IMR-90 (cell line): Measurements from ENCODE around the gene MMAA. TPM values are rescaled to one million over a fixed set of nuclear protein-coding genes. Genes with fewer than 3 reads are reported as not detected.

Experiments used
- ATAC-seq: fragments of 200-7000 bp; cut with Tn5 transposase; 2 replicates; pipeline ENCODE4 v1.9.1; 2020; ENCODE audit warnings: low read depth, mild to moderate bottlenecking, moderate library complexity
- BruUV-seq: library from RNA; stranded (reverse); fragments of 400-500 nt; replicated peaks from 2 replicates; lab custom pipeline; 2021; lab: Mats Ljungman, UMichigan
- CTCF ChIA-PET: fragments of 300-600 bp; formaldehyde crosslinking; extraction: SDS; loops from one replicate; lab custom pipeline; 2021; ENCODE audit warnings: antibody characterized with exemption; lab: Yijun Ruan, JAX
- POLR2A ChIA-PET: fragments of 300-600 bp; sonication (Branson Sonifier 250); formaldehyde crosslinking; loops from one replicate; lab custom pipeline; 2022; ENCODE audit warnings: antibody characterized with exemption; ENCODE audit not compliant: unreplicated experiment; lab: Charles Lee
- DNase-seq: peaks from one replicate; pipeline ENCODE4 v3.0.0; 2013
- H2AFZ ChIP-seq: replicated peaks from 2 replicates; pipeline ENCODE3; 2013; ENCODE audit warnings: low read length, mild to moderate bottlenecking; ENCODE audit not compliant: poor library complexity
- H2AK5ac ChIP-seq: 2 replicates; pipeline ENCODE4 v1.6.1; 2013; ENCODE audit warnings: low read depth, low read length, inconsistent platforms
- H2AK9ac ChIP-seq: replicated peaks from 2 replicates; pipeline ENCODE3; 2013; ENCODE audit warnings: mild to moderate bottlenecking, low read depth, low read length, moderate library complexity; ENCODE audit not compliant: poor library complexity
- H2BK120ac ChIP-seq: 2 replicates; pipeline ENCODE4 v1.6.1; 2013; ENCODE audit warnings: low read depth, low read length, inconsistent platforms
- H2BK15ac ChIP-seq: 3 replicates; pipeline ENCODE4 v1.6.1; 2013; ENCODE audit warnings: low read depth, low read length, inconsistent platforms
- H2BK20ac ChIP-seq: 2 replicates; pipeline ENCODE4 v1.6.1; 2013; ENCODE audit warnings: low read depth, mild to moderate bottlenecking, inconsistent platforms, low read length, moderate library complexity
- H2BK5ac ChIP-seq: 2 replicates; pipeline ENCODE4 v1.6.1; 2013; ENCODE audit warnings: mild to moderate bottlenecking, low read depth, low read length, inconsistent platforms; ENCODE audit not compliant: poor library complexity, severe bottlenecking
- H3K14ac ChIP-seq: replicated peaks from 2 replicates; pipeline ENCODE4 v1.6.1; 2013; ENCODE audit warnings: low read depth, low read length, inconsistent platforms
- H3K18ac ChIP-seq: 2 replicates; pipeline ENCODE4 v1.6.1; 2013; ENCODE audit warnings: low read depth, low read length, control low read depth
- H3K23ac ChIP-seq: 2 replicates; pipeline ENCODE4 v1.6.1; 2013; ENCODE audit warnings: low read depth, low read length, inconsistent platforms
- H3K27ac ChIP-seq: 2 replicates; pipeline ENCODE4 v1.5.1; 2013; ENCODE audit warnings: mild to moderate bottlenecking, control low read depth, low read length; ENCODE audit not compliant: insufficient read depth
- H3K27me3 ChIP-seq: 2 replicates; pipeline ENCODE4 v1.6.1; 2013; ENCODE audit warnings: low read length; ENCODE audit not compliant: control insufficient read depth, insufficient read depth
- H3K36me3 ChIP-seq: 2 replicates; pipeline ENCODE4 v1.6.1; 2013; ENCODE audit warnings: low read length, mixed read lengths; ENCODE audit not compliant: control insufficient read depth, insufficient read depth
- H3K4ac ChIP-seq: 2 replicates; pipeline ENCODE4 v1.6.1; 2013; ENCODE audit warnings: low read depth, low read length, inconsistent platforms
- H3K4me1 ChIP-seq: 2 replicates; pipeline ENCODE4 v1.6.1; 2013; ENCODE audit warnings: low read length, mixed read lengths; ENCODE audit not compliant: control insufficient read depth, insufficient read depth
- H3K4me2 ChIP-seq: 2 replicates; pipeline ENCODE4 v1.6.1; 2013; ENCODE audit warnings: low read depth, mild to moderate bottlenecking, control low read depth, low read length, moderate library complexity
- H3K4me3 ChIP-seq: 2 replicates; pipeline ENCODE4 v1.5.1; 2013; ENCODE audit warnings: low read depth, mild to moderate bottlenecking, control low read depth, low read length, moderate library complexity; ENCODE audit not compliant: insufficient read depth
- H3K56ac ChIP-seq: 2 replicates; pipeline ENCODE4 v1.6.1; 2013; ENCODE audit warnings: low read length, inconsistent platforms; ENCODE audit not compliant: insufficient read depth; ENCODE audit errors: extremely low read depth
- H3K79me1 ChIP-seq, 2 experiments: 2 replicates each; pipeline ENCODE4 v1.6.1; 2013; ENCODE audit warnings: low read length in 2 of 2, inconsistent platforms in 1 of 2, low read depth in 1 of 2
- H3K9ac ChIP-seq: 2 replicates; pipeline ENCODE4 v1.6.1; 2013; ENCODE audit warnings: low read depth, low read length, control low read depth
- H3K9me1 ChIP-seq: 2 replicates; pipeline ENCODE4 v1.6.1; 2013; ENCODE audit warnings: low read length, inconsistent platforms; ENCODE audit not compliant: insufficient read depth
- H3K9me3 ChIP-seq: 2 replicates; pipeline ENCODE4 v1.6.1; 2013; ENCODE audit warnings: low read length; ENCODE audit not compliant: control insufficient read depth, insufficient read depth
- H4K20me1 ChIP-seq: 2 replicates; pipeline ENCODE4 v1.6.1; 2013; ENCODE audit warnings: low read length, inconsistent platforms; ENCODE audit not compliant: insufficient read depth
- H4K5ac ChIP-seq: 2 replicates; pipeline ENCODE4 v1.6.1; 2013; ENCODE audit warnings: mild to moderate bottlenecking, low read depth, low read length, control low read depth
- H4K8ac ChIP-seq, 2 experiments: 2 replicates each; pipeline ENCODE4 v1.6.1; 2013; ENCODE audit warnings: low read depth in 2 of 2, low read length in 2 of 2, control low read depth in 1 of 2, inconsistent platforms in 1 of 2
- H4K91ac ChIP-seq: 2 replicates; pipeline ENCODE4 v1.6.1; 2013; ENCODE audit warnings: low read depth, low read length, inconsistent platforms; ENCODE audit not compliant: insufficient read depth
- CEBPB ChIP-seq: IDR thresholded peaks from 2 replicates; pipeline ENCODE4 v1.6.1; 2012; ENCODE audit warnings: low read depth, low read length, improper control_type of control experiment
- CHD1 ChIP-seq: IDR thresholded peaks from 2 replicates; pipeline ENCODE4 v1.6.1; 2012; ENCODE audit warnings: low read depth, low read length, improper control_type of control experiment
- MAZ ChIP-seq: IDR thresholded peaks from 2 replicates; pipeline ENCODE4 v1.6.1; 2012; ENCODE audit warnings: low read depth, mild to moderate bottlenecking, low read length, improper control_type of control experiment, moderate library complexity, borderline replicate concordance
- MXI1 ChIP-seq: IDR thresholded peaks from 2 replicates; pipeline ENCODE4 v1.6.1; 2012; ENCODE audit warnings: low read depth, mild to moderate bottlenecking, low read length, moderate library complexity, borderline replicate concordance
- POLR2A ChIP-seq: IDR thresholded peaks from 2 replicates; pipeline ENCODE4 v1.6.1; 2012; ENCODE audit warnings: mild to moderate bottlenecking, low read depth, low read length
- RAD21 ChIP-seq: IDR thresholded peaks from 2 replicates; pipeline ENCODE4 v1.6.1; 2012; ENCODE audit warnings: low read length, improper control_type of control experiment
- SMC3 ChIP-seq: fragments of 150-350 bp; IDR thresholded peaks from 2 replicates; pipeline ENCODE4 v1.6.1; 2016; ENCODE audit warnings: low read depth, mild to moderate bottlenecking, antibody characterized with exemption, low read length, moderate library complexity
- WGBS, 2 experiments: methylation state at CpG; one replicate each; pipeline versions ENCODE4 v1.1.5 to v1.1.7; 2013; ENCODE audit warnings: missing lambda C conversion rate in 2 of 2; ENCODE audit not compliant: insufficient read length in 1 of 2; ENCODE audit errors: extremely low coverage in 2 of 2; 5-methylcytosine and 5-hydroxymethylcytosine counted together
- dilution Hi-C: fragments of 300-500 bp; cut with HindIII; formaldehyde crosslinking; loops from one replicate; pipeline ENCODE4 v1.14.3; 2018; ENCODE audit warnings: low sequenced_read_pairs; ENCODE audit not compliant: unreplicated experiment
- in situ Hi-C: fragments of 300-500 bp; cut with MboI; formaldehyde crosslinking; loops from 3 replicates; pipeline ENCODE4 v1.14.3; 2019; ENCODE audit warnings: low sequenced_read_pairs, inconsistent platforms, mixed read lengths
- intact Hi-C: fragments of 100-400 bp; cut with micrococcal nuclease; formaldehyde crosslinking; loops from 2 replicates; pipeline ENCODE4 v1.10.0; 2022
- polyA plus RNA-seq, 3 experiments: library from polyadenylated mRNA; depleted of rRNA; stranded (reverse); fragments of >200 nt; gene quantifications; 2 replicates each; pipeline ENCODE4 v1.2.3, GENCODE V29; 2012; ENCODE audit warnings: low replicate concordance in 1 of 3
- total RNA-seq: library from RNA; depleted of rRNA; stranded (reverse); fragments of >200 nt; gene quantifications from 2 replicates; pipeline ENCODE4 v1.2.3, GENCODE V29; 2012
- TF ChIP-seq, protein P1 (sequence below): fragments of 150-350 bp; IDR thresholded peaks from 2 replicates; pipeline ENCODE4 v1.6.1; 2017; ENCODE audit warnings: mild to moderate bottlenecking, antibody characterized with exemption, low read length, low read depth
- TF ChIP-seq, protein P2 (sequence below): conservative IDR thresholded peaks from 2 replicates; pipeline ENCODE4 v1.5.1; 2012; ENCODE audit warnings: mild to moderate bottlenecking, low read depth, low read length, improper control_type of control experiment

The MMAA gene
- total and polyA plus RNA-seq, 2 of the 4 experiments (the other 2 are of a cell fraction) = 4.4 to 5.2 TPM

DNA sequence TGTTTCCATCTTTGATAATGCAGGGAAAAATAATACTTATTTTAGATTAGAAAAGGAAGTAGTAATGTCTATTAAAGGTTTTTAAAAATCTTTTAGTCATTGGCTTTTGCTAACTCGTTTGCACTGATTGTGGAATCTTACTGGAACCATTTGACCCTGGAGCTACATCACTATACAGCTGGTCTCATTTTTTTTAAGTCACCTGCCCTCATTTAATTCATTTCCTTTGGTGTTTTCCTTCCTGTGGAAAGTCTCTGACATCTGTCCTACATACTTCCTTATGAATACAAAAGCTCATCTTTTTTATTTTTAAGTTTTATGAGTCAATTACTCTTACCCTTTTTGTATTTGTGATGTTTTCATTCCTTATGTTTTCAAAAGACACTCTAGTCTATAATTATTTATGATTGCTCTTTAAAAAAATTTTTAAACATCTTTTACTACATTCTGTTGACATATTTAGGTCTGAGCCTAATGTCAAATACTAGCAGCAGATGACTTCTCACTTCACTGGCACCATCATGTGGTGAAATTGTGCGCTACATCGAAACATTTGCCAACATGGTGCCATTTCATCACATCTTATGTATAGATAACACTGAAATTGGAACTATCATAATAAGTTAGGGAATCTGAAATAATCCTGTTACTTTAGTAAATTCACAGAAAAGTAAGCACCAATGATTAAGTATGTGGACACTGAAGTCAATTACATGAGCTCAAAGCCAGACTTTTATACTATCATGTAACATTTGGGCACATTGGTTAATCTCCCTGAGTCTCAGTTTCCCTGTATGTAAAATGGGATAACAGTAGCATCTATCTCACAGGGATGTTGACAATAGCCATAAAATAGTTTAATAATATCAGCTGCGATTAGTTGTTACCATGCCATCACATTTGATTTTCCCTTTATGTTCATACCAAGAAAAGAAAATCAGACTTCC is 9.4 kb upstream of the MMAA start:
- no peaks in the 10 kb centered on the region for H3K9me1 ChIP-seq
- BruUV-seq = no TSS peak
- no peak overlapping the region for H4K8ac ChIP-seq
- intact Hi-C loops (loop anchor here (1.0 to 2.0 kb wide), 5 partner anchors 52 to 1435 kb away; no protein-coding TSS in a partner anchor), in situ Hi-C loops (loop anchor here (10.0 to 25.0 kb wide), 2 partner anchors 125 to 397 kb away; partner anchors contain the start of gene SMAD1), dilution Hi-C loops (no loop called here)
- WGBS, 2 experiments = no CpG with 5 or more reads among the region's 4 CpGs
- DNase-seq (peak; percentile 77), ATAC-seq (peak; percentile 85)
- H3K14ac ChIP-seq = no peak overlapping the region
- CTCF ChIA-PET = interaction anchor here (0.6 to 1.6 kb wide), 13 partner anchors 8 to 650 kb away, joined by 3 to 9 read pairs (median 4); no protein-coding TSS in a partner anchor
- no peak overlapping the region for H2BK20ac ChIP-seq
- H3K4me2 ChIP-seq = no peak overlapping the region
- no peak overlapping the region for H3K56ac ChIP-seq
- H3K79me1 ChIP-seq = no peaks in the 10 kb centered on the region
- H3K23ac ChIP-seq = no peak overlapping the region
- H3K27me3 ChIP-seq = 0 out of 2 replicates have a peak, but pooled peaks cover 2% of the 10 kb centered on the region
- no peaks in the 10 kb centered on the region for H3K9me3 ChIP-seq
- H3K4ac ChIP-seq = no peak overlapping the region
- no peaks in the 10 kb centered on the region for H4K20me1 ChIP-seq
- H3K36me3 ChIP-seq = no peaks in the 10 kb centered on the region
- H4K5ac ChIP-seq = no peak overlapping the region
- TF ChIP-seq, protein P1, sequence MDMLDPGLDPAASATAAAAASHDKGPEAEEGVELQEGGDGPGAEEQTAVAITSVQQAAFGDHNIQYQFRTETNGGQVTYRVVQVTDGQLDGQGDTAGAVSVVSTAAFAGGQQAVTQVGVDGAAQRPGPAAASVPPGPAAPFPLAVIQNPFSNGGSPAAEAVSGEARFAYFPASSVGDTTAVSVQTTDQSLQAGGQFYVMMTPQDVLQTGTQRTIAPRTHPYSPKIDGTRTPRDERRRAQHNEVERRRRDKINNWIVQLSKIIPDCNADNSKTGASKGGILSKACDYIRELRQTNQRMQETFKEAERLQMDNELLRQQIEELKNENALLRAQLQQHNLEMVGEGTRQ = no peak
- TF ChIP-seq RAD21 = peak; percentile 83
- TF ChIP-seq MXI1 = no peak
- no peak for TF ChIP-seq MAZ
- TF ChIP-seq CHD1 = no peak
- TF ChIP-seq CEBPB = peak; percentile 77
- peak; percentile 89 for TF ChIP-seq SMC3
- TF ChIP-seq POLR2A = no peak
- TF ChIP-seq, protein P2, sequence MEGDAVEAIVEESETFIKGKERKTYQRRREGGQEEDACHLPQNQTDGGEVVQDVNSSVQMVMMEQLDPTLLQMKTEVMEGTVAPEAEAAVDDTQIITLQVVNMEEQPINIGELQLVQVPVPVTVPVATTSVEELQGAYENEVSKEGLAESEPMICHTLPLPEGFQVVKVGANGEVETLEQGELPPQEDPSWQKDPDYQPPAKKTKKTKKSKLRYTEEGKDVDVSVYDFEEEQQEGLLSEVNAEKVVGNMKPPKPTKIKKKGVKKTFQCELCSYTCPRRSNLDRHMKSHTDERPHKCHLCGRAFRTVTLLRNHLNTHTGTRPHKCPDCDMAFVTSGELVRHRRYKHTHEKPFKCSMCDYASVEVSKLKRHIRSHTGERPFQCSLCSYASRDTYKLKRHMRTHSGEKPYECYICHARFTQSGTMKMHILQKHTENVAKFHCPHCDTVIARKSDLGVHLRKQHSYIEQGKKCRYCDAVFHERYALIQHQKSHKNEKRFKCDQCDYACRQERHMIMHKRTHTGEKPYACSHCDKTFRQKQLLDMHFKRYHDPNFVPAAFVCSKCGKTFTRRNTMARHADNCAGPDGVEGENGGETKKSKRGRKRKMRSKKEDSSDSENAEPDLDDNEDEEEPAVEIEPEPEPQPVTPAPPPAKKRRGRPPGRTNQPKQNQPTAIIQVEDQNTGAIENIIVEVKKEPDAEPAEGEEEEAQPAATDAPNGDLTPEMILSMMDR = peak; percentile 84
- no peak overlapping the region for H4K91ac ChIP-seq
- H3K9ac ChIP-seq = no peak overlapping the region
- H2BK120ac ChIP-seq = no peak overlapping the region
- H3K4me3 ChIP-seq = no peak overlapping the region
- no peaks in the 10 kb centered on the region for H3K4me1 ChIP-seq
- no peak overlapping the region for H3K27ac ChIP-seq
- no peak overlapping the region for H3K18ac ChIP-seq
- no peak overlapping the region for H2AK5ac ChIP-seq
- H2BK15ac ChIP-seq = no peak overlapping the region
- no peak overlapping the region for H2AFZ ChIP-seq
- no peak overlapping the region for H2BK5ac ChIP-seq
- H2AK9ac ChIP-seq = no peak overlapping the region
- POLR2A ChIA-PET = no interaction called here
